Gastrocnemius medialis (tissue), 4 donors: Measurements from ENCODE around the gene IRF7.

ENCODE experiments used
- CTCF ChIP-seq, 5 experiments: fragments of 450-650 bp in 3 of 5; fragments of 200-600 bp in 2 of 5; sonication (generic) in 2 of 5; IDR thresholded peaks in 4 of 5; conservative IDR thresholded peaks in 1 of 5; 1 replicate in 4 of 5; 2 replicates in 1 of 5; pipeline ENCODE4 v1.5.1; 2016 to 2019; ENCODE audit warnings: antibody characterized with exemption in 5 of 5, mild to moderate bottlenecking in 3 of 5, moderate library complexity in 3 of 5
- POLR2A ChIP-seq, 2 donors: fragments of 450-650 bp; IDR thresholded peaks; one replicate each; pipeline ENCODE4 v1.6.1; 2017; ENCODE audit warnings: antibody characterized with exemption in 2 of 2, mild to moderate bottlenecking in 2 of 2, moderate library complexity in 2 of 2

- TF ChIP-seq POLR2A (IDR thresholded peaks at IDR 0.05) (no peak), CTCF (IDR thresholded peaks at IDR 0.05 in 4 of 5, conservative IDR thresholded peaks at IDR 0.05 in 1 of 5) (no peak)
Measured at GRCh38 chr11:592501-592900, 23.2 kb downstream of the IRF7 start.
